Measurements from ENCODE around the gene NEURL1B. TPM values are rescaled to one million over a fixed set of nuclear protein-coding genes. Genes with fewer than 3 reads are reported as not detected.
A peak's percentile ranks its signal among the peaks of the same experiment; 100 is the strongest.

Gene NEURL1B
- total RNA-seq, 1 donor from 2014 or later, result 30.9 TPM

GRCh38 chr5:172687940-172688339 is 46.9 kb downstream of the NEURL1B start:
- intact Hi-C loops (cut with DNase I), result no loop called here
- Histone ChIP-seq H3K4me3 (no peak overlapping the region), H3K4me1 (peaks cover 21% of the 10 kb centered on the region), H3K9me3 (no peaks in the 10 kb centered on the region), H3K27ac (peak overlapping the region; percentile 47), H3K27me3 (no peaks in the 10 kb centered on the region), H3K36me3 (no peaks in the 10 kb centered on the region)
- DNase-seq (ENCODE audit: extremely low spot score in 2 of 2), result no peak
- TF ChIP-seq POLR2AphosphoS5 (IDR thresholded peaks at IDR 0.05; ENCODE audit: insufficient read depth in 1 of 2, low read depth in 1 of 2), result no peak
- TF ChIP-seq CTCF (IDR thresholded peaks at IDR 0.05), result no peak
- TF ChIP-seq POLR2A (IDR thresholded peaks at IDR 0.05), result no peak

DNA sequence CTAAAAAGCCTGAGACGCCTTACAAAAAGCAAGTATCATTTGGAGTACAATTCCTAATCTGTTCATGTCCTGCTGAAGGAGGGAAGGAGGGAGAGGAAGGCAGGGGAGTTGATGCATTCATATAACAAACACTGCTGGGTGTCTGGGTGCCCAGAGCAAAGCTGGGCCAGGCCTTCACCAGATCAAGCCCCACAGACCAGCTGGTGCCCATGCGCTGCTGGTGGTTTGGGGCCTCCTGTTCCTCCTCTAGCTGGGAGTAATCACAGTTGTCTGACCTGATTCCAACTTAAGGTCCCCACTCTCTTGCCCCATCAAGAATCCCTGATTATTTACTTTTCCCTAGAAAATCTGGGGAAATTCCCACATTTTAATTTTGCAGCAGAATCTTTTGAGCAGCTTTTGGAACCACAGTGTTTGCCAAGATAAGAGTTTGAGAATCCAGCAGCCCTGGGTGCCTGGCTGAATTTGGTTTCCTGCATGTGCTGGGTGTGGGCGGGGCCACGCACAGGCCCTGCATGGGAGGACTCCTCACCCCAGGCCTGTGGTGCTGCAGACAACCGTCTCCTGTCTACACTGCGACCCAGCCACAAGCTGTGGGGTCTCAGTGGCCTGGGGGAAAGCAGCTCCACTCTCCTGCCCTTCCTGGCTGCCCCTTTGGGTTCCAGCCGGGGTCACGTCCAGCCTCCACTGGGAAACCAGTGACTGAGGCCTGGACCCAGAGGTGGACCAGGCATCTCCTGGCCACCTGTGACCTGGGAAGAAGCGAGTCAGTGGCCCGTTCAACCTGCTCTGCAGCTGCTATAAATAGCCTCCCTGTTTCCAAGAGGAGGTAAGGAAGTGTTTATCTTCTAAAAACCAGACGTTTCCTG is 47.5 kb downstream of the NEURL1B start:
- H3K27me3 ChIP-seq, result no peaks in the 10 kb centered on the region
- no peak for DNase-seq (ENCODE audit: extremely low spot score in 2 of 2)

DNA sequence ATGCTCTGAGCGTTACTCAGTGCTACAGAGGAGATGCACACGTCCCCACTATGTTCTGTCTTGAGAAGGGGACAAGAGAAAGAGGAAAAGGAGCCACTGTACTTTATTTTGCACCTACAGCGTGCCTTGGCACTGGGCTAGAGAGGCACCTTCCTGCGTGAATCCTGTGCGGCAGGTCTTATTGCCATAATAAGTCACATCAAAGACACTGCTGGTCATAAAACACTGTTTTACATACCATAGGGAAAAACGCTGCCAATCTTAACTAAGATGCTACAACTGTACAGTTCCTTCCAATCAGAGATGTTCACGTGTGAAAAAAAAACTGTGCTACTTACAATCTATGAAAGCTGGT is 48.1 kb downstream of the NEURL1B start:
- H3K9me3 ChIP-seq, result no peaks in the 10 kb centered on the region
- peak overlapping the region; percentile 47 for H3K27ac ChIP-seq
- TF ChIP-seq CTCF (IDR thresholded peaks at IDR 0.05) (no peak), POLR2A (IDR thresholded peaks at IDR 0.05) (no peak), POLR2AphosphoS5 (IDR thresholded peaks at IDR 0.05; ENCODE audit: insufficient read depth in 1 of 2, low read depth in 1 of 2) (no peak)
- H3K4me1 ChIP-seq, result peaks cover 33% of the 10 kb centered on the region
- DNase-seq (ENCODE audit: extremely low spot score in 2 of 2), result no peak
- H3K36me3 ChIP-seq, result no peaks in the 10 kb centered on the region
- no peak overlapping the region for H3K4me3 ChIP-seq
- intact Hi-C loops (cut with DNase I), result no loop called here
- H3K27me3 ChIP-seq, result no peaks in the 10 kb centered on the region

More for the DNA sequence above, 47.5 kb downstream of the NEURL1B start:
- intact Hi-C loops (cut with DNase I), result no loop called here
- Histone ChIP-seq H3K36me3 (no peaks in the 10 kb centered on the region), H3K4me1 (peaks cover 27% of the 10 kb centered on the region), H3K27ac (peak overlapping the region; percentile 47), H3K9me3 (no peaks in the 10 kb centered on the region), H3K4me3 (no peak overlapping the region)
- no peak for TF ChIP-seq POLR2A (IDR thresholded peaks at IDR 0.05)
- TF ChIP-seq POLR2AphosphoS5 (IDR thresholded peaks at IDR 0.05; ENCODE audit: insufficient read depth in 1 of 2, low read depth in 1 of 2), result peak in 1 of 2 donors; percentile 52
- TF ChIP-seq CTCF (IDR thresholded peaks at IDR 0.05), result no peak

DNA sequence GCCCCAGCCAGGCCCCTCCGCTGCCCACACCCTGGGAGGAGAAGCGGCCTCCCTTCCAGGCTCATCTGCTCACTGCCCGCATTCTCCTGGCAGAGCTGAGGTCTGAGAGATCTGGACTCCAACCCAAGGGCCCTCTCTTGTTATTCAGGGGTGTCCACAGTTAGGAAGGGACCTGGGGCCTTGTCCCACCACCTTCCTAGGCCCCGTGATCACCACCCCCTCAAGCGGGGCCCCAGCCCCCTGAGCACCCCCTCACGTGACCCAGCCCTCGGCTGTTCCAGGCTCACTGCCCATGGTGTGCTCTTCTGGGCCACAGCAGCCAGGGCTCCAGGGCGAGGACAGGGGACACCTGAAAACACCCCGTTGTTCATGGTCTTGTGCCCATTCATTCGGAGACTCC is 48.7 kb downstream of the NEURL1B start:
- no peaks in the 10 kb centered on the region for H3K27me3 ChIP-seq
- DNase-seq (ENCODE audit: extremely low spot score in 2 of 2), result no peak
- no peaks in the 10 kb centered on the region for H3K9me3 ChIP-seq
- H3K4me3 ChIP-seq, result no peak overlapping the region
- no peaks in the 10 kb centered on the region for H3K36me3 ChIP-seq
- H3K4me1 ChIP-seq, result peaks cover 39% of the 10 kb centered on the region
- intact Hi-C loops (cut with DNase I), result loop anchor here (5.0 kb wide), 1 partner anchor 42 kb away; no protein-coding TSS in a partner anchor
- no peak for TF ChIP-seq POLR2A (IDR thresholded peaks at IDR 0.05)
- peak in 1 of 2 donors; percentile 46 for TF ChIP-seq POLR2AphosphoS5 (IDR thresholded peaks at IDR 0.05; ENCODE audit: insufficient read depth in 1 of 2, low read depth in 1 of 2)
- peak overlapping the region; percentile 47 for H3K27ac ChIP-seq

DNA sequence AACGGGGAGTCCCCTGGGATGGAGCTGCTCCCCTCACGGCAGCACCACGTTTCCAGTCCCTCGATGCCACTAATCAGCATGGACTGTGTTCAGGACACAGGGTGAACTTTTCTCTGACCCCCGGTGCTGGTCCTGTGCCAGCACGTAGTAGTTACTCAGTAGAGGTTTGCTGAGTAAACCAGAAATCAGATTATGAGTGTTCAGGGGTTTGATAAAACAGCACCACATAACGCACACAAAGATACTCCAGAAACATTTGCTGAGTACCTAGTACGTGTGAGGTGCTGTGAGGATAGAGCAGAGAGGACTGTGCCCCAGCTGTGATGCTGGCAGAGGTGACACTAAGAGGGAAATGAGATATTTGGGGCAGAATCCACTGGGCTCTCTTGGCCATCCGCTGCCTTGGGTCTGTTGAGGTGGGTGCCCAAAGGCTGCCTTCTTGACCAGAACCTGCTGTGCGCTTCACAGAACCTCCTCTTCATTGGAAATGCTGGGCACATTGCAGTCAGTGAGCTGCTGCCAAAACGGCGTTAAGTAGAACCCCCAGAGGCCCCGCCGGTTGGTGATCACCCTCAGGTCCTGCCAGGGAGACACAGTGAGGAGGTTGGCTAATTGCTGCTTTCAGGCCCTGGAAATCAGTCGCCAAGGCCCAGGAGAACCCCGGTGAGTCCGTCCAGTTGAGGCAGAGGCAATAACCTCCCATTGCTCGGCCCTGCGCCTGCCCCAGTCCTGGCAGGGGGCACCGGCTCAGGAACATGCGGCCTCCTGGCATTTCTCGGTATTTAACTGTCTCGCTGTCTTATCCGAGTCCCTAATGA is 49.4 kb downstream of the NEURL1B start:
- H3K9me3 ChIP-seq, result no peaks in the 10 kb centered on the region
- no peaks in the 10 kb centered on the region for H3K27me3 ChIP-seq
- H3K36me3 ChIP-seq, result no peaks in the 10 kb centered on the region
- intact Hi-C loops (cut with DNase I), result loop anchor here (5.0 kb wide), 1 partner anchor 43 kb away; no protein-coding TSS in a partner anchor
- peaks cover 45% of the 10 kb centered on the region for H3K4me1 ChIP-seq
- H3K4me3 ChIP-seq, result no peak overlapping the region
- DNase-seq (ENCODE audit: extremely low spot score in 2 of 2), result no peak
- peak in 1 of 2 donors; percentile 9 for TF ChIP-seq POLR2AphosphoS5 (IDR thresholded peaks at IDR 0.05; ENCODE audit: insufficient read depth in 1 of 2, low read depth in 1 of 2)
- TF ChIP-seq CTCF (IDR thresholded peaks at IDR 0.05), result no peak
- no peak for TF ChIP-seq POLR2A (IDR thresholded peaks at IDR 0.05)
- H3K27ac ChIP-seq, result peak overlapping the region; percentile 47
